Pancreas (tissue), 10 donors: ENCODE data around the gene RBMS3. TPM values are rescaled to one million over a fixed set of nuclear protein-coding genes. Genes with fewer than 3 reads are reported as not detected.

Experiments used
- ATAC-seq, 4 donors: fragments of 200-7000 bp; cut with Tn5 transposase; one replicate each; pipeline versions ENCODE4 v1.8.0 to v1.9.1; 2020; ENCODE audit warnings: mild to moderate bottlenecking in 4 of 4, moderate library complexity in 4 of 4
- DNase-seq, 6 donors: peaks; one replicate each; pipeline ENCODE4 v3.0.0-alpha.2; 2020
- FAIRE-seq: peaks from 2 replicates; lab custom pipeline; 2012; peaks lifted over from hg19 to GRCh38; lab: Jason Lieb, UNC
- H3K27ac ChIP-seq, 4 donors: fragments of 200-600 bp; sonication (generic); 1 replicate in 3 of 4; 2 replicates in 1 of 4; pipeline versions ENCODE4 v1.5.0 to v1.8.0; 2020
- H3K27me3 ChIP-seq, 4 donors: fragments of 200-600 bp; one replicate each; pipeline ENCODE4 v1.8.0; 2021
- H3K36me3 ChIP-seq, 3 donors: fragments of 200-600 bp; sonication (generic) in 1 of 3; one replicate each; pipeline versions ENCODE4 v1.5.0 to v1.8.0; 2020 to 2021
- H3K4me1 ChIP-seq, 3 donors: fragments of 200-600 bp; one replicate each; pipeline ENCODE4 v1.8.0; 2021
- H3K4me3 ChIP-seq, 4 donors: fragments of 200-600 bp; sonication (generic) in 2 of 4; one replicate each; pipeline versions ENCODE4 v1.5.0 to v1.8.0; 2020 to 2021
- H3K9me3 ChIP-seq, 4 donors: fragments of 200-600 bp; one replicate each; pipeline ENCODE4 v1.8.0; 2021
- WGBS, 2 donors: extraction: QIAGEN DNeasy Blood & Tissue Kit; methylation state at CpG; one replicate each; pipeline ENCODE4 v1.1.7; 2013; 5-methylcytosine and 5-hydroxymethylcytosine counted together
- intact Hi-C, 3 donors: fragments of 100-400 bp; cut with DNase I; formaldehyde crosslinking; loops; one replicate each; pipeline versions ENCODE4 v1.11.1 to v1.14.2; 2022
- polyA plus RNA-seq, 2 donors: library from polyadenylated mRNA; stranded (reverse); fragments of 200-250 nt; gene quantifications; one replicate each; pipeline ENCODE4 v1.2.3, GENCODE V29; 2013
- total RNA-seq, 6 donors: library from RNA; stranded (reverse); fragmentation: NEBNext Ultra II Directional in 4 of 6; extraction: Animal tissue kit (Norgen Biotek cat#: 25700) in 4 of 6; gene quantifications; one replicate each; pipeline versions ENCODE4 v1.2.1 to v1.2.4, GENCODE V29; 2021 to 2023
- TF ChIP-seq, protein P1 (sequence below), 4 donors: fragments of 200-600 bp; sonication (generic) in 3 of 4; IDR thresholded peaks; one replicate each; pipeline versions ENCODE4 v1.5.0 to v1.8.0; 2021; ENCODE audit warnings: antibody characterized with exemption in 4 of 4
- donor health status: healthy with polysubstance abuse.
- donor health status: DM: no; HTN: no; CAD: no; lungs with moderate emphysema.
- donor health status: DM: no; HTN: no; CAD: no.
- donor health status: control.
- donor health status: control.
- donor health status: Bipolar disorder and iron deficiency.
- donor health status: DM: yes; HTN: yes; CAD: no.
- donor health status: DM: no; HTN: no; CAD: no.
- donor health status: DM: no; HTN: no; CAD: no.
- donor health status: DM: yes; HTN: yes; CAD: no.

The RBMS3 gene
- total and polyA plus RNA-seq, 8 donors = 4.0 to 10.0 (median 6.6) TPM

DNA sequence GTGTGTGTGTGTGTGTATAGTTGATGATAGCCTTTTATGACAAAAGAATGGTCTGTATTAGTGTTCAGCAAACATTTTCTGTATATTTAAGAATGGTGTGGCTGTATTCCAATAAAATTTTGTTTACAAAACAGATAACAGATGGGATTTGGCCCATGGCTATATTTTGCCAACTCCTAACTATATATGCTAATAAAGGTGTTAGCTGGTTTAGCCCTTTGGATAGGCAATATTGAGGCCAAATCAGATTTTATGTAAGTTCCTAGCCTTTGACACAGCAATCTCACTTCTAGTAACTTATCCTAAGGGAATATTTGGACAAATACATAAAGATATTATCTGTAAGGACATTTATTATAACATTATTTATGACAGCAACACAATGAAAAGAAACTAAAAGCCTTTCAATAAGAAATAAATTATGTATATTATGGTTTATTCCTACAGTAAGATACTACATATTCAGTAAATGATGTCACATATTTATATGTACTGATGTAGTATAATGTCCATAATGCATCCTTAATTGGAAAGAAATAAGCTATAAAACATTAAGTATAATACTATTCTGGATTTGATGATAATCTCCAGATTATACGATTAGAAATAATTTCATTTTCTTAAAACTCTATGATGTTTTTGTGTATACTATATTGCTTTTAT is 264.0 kb downstream of the RBMS3 start:
- 58 to 87% methylated on average over 1 of the region's 1 CpG for WGBS, 2 donors
- Histone ChIP-seq H3K4me3 (no peak overlapping the region), H3K9me3 (no peaks in the 10 kb centered on the region), H3K36me3 (no peaks in the 10 kb centered on the region), H3K4me1 (peaks cover 0 to 6% (median 0%) of the 10 kb centered on the region in 3 donors), H3K27me3 (no peaks in the 10 kb centered on the region), H3K27ac (no peak overlapping the region)
- DNase-seq (no peak), ATAC-seq (no peak), FAIRE-seq (peak; percentile 83)
- TF ChIP-seq, protein P1, sequence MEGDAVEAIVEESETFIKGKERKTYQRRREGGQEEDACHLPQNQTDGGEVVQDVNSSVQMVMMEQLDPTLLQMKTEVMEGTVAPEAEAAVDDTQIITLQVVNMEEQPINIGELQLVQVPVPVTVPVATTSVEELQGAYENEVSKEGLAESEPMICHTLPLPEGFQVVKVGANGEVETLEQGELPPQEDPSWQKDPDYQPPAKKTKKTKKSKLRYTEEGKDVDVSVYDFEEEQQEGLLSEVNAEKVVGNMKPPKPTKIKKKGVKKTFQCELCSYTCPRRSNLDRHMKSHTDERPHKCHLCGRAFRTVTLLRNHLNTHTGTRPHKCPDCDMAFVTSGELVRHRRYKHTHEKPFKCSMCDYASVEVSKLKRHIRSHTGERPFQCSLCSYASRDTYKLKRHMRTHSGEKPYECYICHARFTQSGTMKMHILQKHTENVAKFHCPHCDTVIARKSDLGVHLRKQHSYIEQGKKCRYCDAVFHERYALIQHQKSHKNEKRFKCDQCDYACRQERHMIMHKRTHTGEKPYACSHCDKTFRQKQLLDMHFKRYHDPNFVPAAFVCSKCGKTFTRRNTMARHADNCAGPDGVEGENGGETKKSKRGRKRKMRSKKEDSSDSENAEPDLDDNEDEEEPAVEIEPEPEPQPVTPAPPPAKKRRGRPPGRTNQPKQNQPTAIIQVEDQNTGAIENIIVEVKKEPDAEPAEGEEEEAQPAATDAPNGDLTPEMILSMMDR (IDR thresholded peaks at IDR 0.05) = no peak
- intact Hi-C loops = no loop called here

DNA sequence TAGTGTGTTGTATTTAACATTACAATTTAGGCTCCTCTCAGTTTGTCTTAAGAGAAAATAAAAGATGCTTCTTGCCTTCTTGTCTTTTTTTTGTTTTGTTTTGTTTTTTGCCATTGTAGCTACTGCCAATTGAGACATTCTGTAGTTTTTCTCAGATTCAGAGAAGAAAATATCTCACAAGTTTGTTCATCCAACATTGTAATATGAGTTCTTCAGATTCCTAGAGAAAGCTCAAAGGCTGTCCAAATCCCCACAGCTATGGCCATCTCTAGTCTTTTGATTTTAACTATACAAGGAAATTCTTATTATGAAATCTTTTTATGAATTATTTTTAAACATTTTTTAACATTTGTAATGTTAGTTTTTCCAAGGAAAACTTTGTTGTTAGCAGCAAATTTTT is 264.7 kb downstream of the RBMS3 start:
- no peak overlapping the region for H3K4me3 ChIP-seq
- intact Hi-C loops = no loop called here
- TF ChIP-seq, protein P1 (IDR thresholded peaks at IDR 0.05) = no peak
- peaks cover 0 to 6% (median 0%) of the 10 kb centered on the region in 3 donors for H3K4me1 ChIP-seq
- H3K36me3 ChIP-seq = no peaks in the 10 kb centered on the region
- FAIRE-seq (no peak), ATAC-seq (no peak), DNase-seq (no peak)
- H3K27ac ChIP-seq = no peak overlapping the region
- H3K27me3 ChIP-seq = no peaks in the 10 kb centered on the region
- H3K9me3 ChIP-seq = no peaks in the 10 kb centered on the region

- Histone ChIP-seq H3K27ac (no peak overlapping the region), H3K4me3 (no peak overlapping the region), H3K4me1 (no peaks in the 10 kb centered on the region), H3K36me3 (no peaks in the 10 kb centered on the region), H3K27me3 (no peaks in the 10 kb centered on the region), H3K9me3 (no peaks in the 10 kb centered on the region)
- ATAC-seq = no peak
- no peak for DNase-seq
- FAIRE-seq = no peak
- intact Hi-C loops = no loop called here
- TF ChIP-seq, protein P1 (IDR thresholded peaks at IDR 0.05) = no peak
- 30 to 36% methylated on average over 3 of the region's 3 CpGs for WGBS, 2 donors
Observed at GRCh38 chr3:29552051-29552450, 271.2 kb downstream of the RBMS3 start.

DNA sequence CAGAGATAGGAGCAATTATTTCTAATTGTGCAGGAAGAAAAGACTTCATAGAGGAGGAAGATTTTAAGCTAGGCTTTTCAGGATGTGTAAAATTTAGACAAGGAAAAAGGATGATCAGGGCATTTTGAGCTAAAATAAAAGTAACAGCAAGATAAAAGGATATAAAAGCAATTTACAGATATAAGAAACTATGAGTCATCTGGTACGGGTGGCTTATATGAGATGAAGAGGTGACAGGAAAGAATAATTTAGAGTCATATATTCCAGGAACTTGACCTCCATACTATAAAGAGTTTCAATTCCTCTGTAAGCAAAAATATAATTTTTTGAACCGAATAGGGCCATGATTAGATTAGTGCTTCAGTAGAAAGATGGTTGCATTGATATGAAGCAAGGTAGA is 273.7 kb downstream of the RBMS3 start:
- Histone ChIP-seq H3K9me3 (no peaks in the 10 kb centered on the region), H3K4me1 (no peaks in the 10 kb centered on the region), H3K27ac (no peak overlapping the region), H3K4me3 (no peak overlapping the region), H3K27me3 (no peaks in the 10 kb centered on the region), H3K36me3 (no peaks in the 10 kb centered on the region)
- DNase-seq (no peak), ATAC-seq (no peak), FAIRE-seq (no peak)
- TF ChIP-seq, protein P1 (IDR thresholded peaks at IDR 0.05) = no peak
- intact Hi-C loops = no loop called here
- 52 to 82% methylated on average over 2 of the region's 2 CpGs for WGBS, 2 donors

- Histone ChIP-seq H3K27me3 (no peaks in the 10 kb centered on the region), H3K27ac (no peak overlapping the region), H3K4me3 (no peak overlapping the region), H3K36me3 (no peaks in the 10 kb centered on the region), H3K4me1 (no peaks in the 10 kb centered on the region), H3K9me3 (no peaks in the 10 kb centered on the region)
- ATAC-seq = no peak
- FAIRE-seq = no peak
- no peak for DNase-seq
- TF ChIP-seq, protein P1 (IDR thresholded peaks at IDR 0.05) = no peak
- WGBS, 2 donors = 74 to 90% methylated on average over 2 of the region's 2 CpGs
- intact Hi-C loops = no loop called here
Observed at GRCh38 chr3:29555590-29555989, 274.7 kb downstream of the RBMS3 start.
